Stimulated activated CD8-positive, alpha-beta memory T cell treated with anti-CD3 and anti-CD28 coated beads, Interleukin-12 subunit alpha, Interleukin-12 subunit beta, amount 100 ng/mL, for 1 hour (primary cell): Measurements from ENCODE around the gene PHLDB3.

Experiments used
- DNase-seq: peaks from one replicate; pipeline ENCODE4 v3.0.0-alpha.2; 2020; ENCODE audit warnings: low read depth

Gene PHLDB3

DNA sequence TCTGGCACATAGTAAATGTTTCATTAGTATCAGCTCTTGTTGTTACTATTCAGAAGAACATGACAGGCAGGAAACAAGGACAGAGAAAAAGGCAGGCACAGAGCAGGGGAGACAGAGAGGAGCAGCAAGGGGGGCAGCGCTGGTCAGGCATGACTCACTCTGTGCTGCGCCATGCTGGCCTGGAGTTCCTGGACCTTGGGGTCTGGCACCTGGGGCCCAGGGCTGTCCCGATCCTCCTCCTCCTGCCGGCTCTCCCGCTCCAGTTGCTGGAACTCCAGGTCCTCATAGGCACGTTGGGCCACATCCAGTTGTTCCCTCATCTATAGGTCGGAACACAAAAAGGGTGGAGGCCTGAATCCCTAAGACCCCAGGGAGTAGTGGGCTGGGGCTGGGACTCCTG is 7.6 kb downstream of the PHLDB3 start:
- no peak for DNase-seq

DNA sequence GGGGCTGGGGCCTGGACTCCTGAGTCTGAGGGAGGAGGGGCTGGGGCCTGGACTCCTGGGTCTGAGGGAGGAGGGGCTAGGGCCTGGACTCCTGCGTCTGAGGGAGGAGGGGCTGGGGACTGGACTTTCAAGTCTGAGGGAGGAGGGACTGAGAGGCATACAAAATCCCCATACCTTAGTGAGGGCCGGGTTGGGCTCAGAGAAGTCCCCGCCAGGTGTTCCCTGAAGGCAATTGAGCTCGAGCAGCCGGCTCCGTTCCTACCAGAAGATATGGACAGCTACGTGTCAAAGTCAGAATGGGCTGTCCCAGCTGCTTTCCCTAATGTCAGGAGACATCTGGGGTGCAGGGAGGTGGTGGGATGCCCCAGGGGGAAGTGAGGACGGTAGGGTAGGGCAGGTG is 9.5 kb downstream of the PHLDB3 start:
- no peak for DNase-seq

DNA sequence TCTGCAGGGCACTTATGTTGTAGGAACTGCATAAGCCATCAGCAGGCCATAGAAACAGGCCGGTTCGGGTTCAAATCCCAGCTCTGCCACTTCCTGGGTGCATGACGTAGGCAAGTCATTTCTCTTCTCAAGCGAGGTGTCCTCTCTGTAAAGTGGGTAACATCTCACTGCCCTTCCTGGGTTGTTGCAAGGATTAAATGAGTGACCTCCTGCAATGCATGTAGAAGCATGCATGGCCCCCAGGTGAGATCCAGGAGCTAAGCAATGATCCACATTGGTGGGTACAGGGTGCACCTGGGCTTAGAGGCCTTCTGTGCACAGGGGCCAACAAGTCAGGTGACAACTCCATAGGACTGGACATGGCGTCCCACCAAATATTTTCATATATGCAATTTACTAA is 13.8 kb downstream of the PHLDB3 start:
- no peak for DNase-seq

DNA sequence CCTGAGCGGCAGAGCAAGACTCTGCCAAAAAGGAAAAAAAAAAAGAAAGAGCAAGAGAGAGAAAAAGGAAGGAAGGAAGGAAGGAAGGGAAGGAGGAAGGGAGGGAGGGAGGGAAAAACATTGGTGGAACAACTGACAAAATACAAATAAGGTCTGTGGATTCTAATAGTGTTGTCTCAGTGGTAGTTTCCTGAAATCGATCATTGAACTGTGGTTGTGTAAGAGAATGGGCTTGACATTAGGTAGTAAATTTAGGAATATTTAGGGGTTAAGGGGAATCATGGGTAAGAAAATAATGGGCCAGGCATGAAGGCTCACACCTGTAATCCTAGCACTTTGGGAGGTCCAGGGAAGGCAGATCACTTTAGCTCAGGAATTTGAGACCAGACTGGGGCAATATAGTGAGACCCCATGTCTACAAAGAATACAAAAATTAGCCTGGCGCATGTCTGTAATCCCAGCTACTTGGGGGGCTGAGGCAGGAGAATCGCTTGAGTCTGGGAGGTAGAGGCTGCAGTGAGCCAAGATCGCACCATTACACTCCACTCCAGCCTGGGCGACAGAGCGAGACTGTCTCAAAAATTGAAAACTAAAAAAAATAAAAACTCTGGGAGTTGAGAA is 14.5 kb downstream of the PHLDB3 start:
- DNase-seq = no peak

- no peak for DNase-seq
These were observed 15.2 kb downstream of the PHLDB3 start for GRCh38 chr19:43489310-43489709.

- DNase-seq = no peak
These were observed 16.4 kb downstream of the PHLDB3 start for GRCh38 chr19:43488179-43488578.

DNA sequence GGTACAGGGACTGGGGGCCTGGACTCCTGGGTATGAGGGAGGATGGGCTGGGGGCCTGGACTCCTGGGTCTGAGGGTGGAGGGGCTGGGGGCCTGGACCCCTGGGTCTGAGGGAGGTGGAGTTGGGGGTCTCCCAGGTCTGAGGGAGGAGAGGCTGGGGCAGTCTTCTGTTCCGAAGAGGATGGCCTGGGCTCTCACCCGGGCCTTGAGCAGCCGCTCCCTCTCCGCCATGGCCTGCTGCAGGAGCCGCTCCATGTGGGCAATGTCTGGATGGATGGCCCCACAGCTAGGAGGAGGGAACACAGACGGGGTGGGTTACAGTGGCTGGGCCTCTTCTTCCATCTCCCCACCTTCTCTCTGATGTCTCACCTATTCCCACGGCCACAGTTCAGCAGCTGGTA is 18.1 kb downstream of the PHLDB3 start:
- no peak for DNase-seq

- no peak for DNase-seq
These were observed 18.6 kb downstream of the PHLDB3 start for GRCh38 chr19:43485951-43486350.

DNA sequence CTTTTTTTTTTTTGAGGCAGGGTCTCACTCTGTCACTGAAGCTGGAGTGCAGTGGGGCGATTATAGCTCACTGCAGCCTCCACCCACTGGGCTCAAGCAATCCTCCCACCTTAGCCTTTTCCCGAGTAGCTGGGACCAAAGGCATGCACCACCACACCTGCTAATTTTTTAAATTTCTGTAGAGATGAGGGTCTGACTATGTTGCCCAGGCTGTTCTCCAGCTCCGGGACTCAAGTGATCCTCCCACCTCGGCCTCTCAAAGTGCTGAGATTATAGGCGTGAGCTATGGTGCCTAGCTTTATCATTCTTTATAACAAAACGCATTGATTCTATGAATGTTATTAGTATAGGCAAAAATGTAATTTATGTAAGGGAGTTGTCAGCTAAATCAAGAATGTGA is 21.3 kb downstream of the PHLDB3 start:
- no peak for DNase-seq

DNA sequence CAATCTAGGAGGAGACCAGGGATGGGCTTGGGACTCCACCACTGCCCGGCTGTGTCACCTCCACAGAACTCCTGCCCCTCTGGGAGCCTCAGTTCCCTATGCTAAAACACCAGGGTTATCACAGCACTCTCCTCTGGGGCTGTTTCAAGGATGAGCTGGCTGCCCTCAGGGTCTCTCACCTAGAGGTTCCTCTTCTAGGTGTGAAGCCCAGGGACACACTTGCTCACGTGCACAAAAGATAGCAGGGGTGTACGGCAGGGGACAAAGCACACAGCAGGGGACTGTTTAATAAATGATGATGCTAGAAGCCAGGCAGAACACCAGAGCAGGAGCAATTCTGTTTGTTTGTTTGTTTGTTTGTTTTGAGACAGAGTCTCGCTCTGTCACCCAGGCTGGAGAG is 22.4 kb downstream of the PHLDB3 start:
- DNase-seq = no peak

- no peak for DNase-seq
These were observed 22.8 kb downstream of the PHLDB3 start for GRCh38 chr19:43481701-43482100.

DNA sequence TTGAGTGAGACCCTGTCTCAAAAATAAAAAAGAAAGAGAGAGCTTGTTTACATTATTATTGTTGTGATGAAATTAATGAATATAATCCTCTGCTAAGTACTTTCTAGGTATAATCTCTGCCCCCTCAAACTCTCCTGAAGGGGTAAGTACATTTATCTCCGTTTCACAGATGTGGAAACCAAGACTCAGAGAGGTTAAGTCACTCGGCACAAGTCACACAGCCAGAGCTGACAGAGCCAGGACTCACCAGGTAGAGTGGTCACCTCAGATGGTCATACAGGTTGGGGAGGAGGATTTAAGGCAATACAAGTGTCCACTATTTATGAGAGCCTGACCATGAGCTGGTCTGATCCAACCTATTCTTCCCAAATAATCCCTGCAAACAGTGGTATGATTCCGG is 24.0 kb downstream of the PHLDB3 start:
- no peak for DNase-seq

GRCh38 chr19:43479961-43480561 is 24.5 kb downstream of the PHLDB3 start:
- DNase-seq = no peak

GRCh38 chr19:43479226-43479625 is 25.3 kb downstream of the PHLDB3 start:
- no peak for DNase-seq

- DNase-seq = no peak
These were observed 26.2 kb downstream of the PHLDB3 start for GRCh38 chr19:43478323-43478722.

DNA sequence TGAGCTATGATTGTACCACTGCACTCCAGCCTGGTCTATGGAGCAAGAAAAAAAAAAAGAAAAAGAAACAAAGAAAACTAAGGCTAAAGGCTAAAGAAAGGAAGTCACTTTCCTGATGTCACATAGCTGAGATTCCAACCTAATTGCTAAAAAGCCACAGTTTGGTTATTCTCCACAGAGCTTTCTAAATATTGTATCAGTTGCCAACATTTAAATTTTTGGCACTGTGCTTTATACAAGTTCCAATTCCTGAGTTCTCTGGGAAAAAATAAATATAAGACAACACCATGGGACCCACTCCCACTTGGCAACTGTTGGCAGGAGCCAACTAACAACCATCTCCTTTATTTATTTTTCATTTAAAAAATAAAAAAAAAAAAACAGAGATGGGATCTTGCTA is 27.9 kb downstream of the PHLDB3 start:
- DNase-seq = no peak

DNA sequence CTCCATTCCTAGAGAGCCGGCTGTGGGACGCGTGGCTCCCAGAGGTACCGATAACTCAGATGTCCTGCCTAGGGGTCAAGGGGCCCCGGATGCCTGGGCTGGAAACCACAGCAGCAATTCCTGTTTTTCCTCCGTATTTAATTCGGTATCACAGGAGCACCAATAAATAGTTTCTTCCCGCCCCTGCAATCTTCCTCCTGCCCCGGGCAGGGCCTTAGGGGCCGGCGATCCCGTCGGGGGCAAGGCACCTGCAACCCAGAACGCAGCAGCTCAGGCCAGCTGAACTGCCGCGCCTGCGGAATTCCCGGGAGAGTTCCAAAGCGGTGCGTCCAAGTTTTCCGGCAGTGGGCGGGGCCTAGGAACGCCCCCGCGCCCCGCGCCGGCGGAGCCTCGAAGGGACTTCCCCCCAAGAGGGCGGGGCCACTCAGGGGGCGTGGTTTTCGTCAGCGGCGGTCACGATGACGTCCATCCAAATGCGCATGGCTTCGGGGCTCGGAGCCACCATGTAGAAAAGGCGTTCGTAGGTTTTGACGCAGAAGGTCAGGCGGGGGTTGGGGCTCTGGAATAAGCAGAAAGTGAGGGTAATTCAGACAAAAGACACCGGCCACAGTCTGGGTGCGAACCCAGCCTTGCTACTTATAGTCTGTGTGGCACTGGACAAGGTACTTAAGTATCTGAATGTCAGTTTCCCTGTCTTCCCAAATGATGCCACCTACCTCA is 29.4 kb downstream of the PHLDB3 start:
- peak; percentile 94 for DNase-seq

DNA sequence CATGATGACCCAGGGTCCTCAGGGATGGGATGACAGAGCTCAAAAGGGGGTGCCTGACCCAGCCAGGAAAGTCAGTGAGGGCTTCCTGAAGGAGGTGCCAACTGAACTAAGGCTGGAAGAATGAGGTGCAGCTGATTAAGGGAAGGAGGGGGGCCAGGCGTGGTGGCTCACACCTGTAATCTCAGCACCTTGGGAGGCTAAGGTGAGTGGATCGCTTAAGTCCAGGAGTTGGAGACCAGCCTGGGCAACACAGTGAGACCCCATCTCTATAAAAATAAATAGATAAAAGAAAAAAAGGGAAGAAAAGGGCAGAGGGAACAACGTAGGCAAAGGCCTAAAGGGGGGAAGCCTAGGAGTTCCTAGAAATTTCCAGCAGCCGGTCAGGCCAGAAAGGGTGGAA is 30.1 kb downstream of the PHLDB3 start:
- DNase-seq = no peak

GRCh38 chr19:43471091-43471490 is 33.5 kb downstream of the PHLDB3 start:
- no peak for DNase-seq

- DNase-seq = no peak
These were observed 34.3 kb downstream of the PHLDB3 start for GRCh38 chr19:43470288-43470687.

- no peak for DNase-seq
These were observed 35.4 kb downstream of the PHLDB3 start for GRCh38 chr19:43469160-43469480.

DNA sequence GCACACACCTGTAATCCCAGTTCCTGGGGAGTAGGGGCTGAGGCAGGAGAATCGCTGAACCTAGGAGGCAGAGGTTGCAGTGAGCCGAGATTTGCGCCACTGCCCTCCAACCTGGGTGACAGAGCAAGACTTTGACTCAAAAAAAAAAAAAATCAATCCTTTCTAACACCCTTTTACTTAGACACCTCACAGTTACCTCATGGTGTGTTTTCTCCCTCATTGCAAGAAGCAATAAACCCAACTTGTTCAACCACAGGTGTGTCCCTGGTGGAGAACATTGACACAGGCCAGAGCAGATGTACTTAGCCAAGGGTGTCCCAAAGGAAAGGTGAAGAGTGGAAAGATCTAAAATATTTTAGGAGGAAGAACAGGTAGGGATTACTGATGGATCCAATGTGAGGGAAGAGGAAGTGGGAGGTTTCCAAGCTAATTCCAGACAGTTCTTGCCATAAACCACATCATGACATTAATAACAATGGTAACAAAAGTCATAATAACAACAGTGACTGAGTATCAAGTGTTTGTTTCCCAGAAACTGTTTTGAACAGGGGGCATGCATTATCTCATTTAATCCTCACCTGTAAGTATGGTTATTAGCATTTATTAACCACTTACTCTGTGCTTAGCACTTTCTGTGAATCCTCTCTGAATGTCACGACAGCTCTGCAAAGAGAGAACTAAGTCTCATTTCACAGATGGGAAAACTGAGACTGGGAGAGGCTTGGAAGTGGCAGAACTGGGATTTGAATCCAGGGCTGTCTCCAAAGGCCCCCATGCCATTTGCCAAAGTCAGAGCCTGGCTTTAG is 36.0 kb downstream of the PHLDB3 start:
- no peak for DNase-seq

DNA sequence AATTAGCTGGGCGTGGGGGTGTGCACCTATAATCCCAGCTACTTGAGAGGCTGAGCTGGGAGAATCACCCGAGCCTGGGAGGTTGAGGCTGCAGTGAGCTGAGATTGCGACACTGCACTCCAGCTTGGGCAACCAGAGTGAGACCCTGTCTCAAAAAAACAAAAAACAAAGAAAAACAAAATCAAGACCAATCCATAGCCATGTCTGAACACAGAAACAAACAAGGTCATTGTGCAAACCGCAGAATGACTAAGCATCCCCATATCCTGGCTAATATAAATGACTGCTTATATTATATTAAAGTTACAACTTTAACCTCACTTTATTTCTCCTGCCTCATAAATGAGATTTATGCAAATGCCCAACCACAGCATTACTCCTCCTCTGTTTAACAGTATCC is 36.8 kb downstream of the PHLDB3 start:
- DNase-seq = no peak
